ENCODE data around the gene CTDSP2.

The CTDSP2 gene

GRCh38 chr12:57813111-57813970 lies 33.2 kb downstream of the CTDSP2 start:
- no peak for DNase-seq

DNA sequence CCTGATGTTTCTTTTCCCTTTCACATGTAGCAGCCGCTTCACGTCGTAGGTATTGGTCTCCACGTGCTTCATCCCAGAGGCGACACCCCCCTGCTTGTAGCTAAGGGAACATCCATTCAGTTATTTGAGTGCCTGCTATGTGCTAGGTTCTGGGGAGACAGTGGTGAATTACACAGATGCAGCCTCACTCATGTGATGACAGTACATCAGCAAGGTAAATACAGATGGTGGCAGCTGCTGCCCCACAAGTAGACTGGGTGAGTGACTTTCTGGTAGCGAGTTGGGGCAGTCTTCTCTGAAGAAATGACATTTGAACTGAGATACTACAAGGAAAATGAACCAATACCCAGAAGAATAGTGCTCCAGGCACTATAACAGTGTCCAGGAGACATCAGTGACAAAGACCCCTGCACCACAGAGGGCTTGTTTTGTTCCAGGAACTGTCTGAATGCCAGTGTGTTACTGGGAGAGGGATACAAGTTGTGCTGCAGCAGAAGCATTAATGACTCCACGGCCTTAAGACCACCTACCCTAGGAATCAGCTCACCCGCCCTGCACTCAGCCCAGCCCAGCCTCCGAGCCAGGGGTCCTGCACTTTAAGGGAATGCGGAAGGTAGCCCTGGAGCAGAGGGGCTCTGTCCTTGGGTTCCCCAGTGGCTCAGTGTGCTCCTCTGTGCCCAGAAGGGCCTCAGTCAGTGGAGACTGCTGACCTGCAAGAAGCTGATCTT lies 35.3 kb downstream of the CTDSP2 start:
- DNase-seq, result no peak

DNA sequence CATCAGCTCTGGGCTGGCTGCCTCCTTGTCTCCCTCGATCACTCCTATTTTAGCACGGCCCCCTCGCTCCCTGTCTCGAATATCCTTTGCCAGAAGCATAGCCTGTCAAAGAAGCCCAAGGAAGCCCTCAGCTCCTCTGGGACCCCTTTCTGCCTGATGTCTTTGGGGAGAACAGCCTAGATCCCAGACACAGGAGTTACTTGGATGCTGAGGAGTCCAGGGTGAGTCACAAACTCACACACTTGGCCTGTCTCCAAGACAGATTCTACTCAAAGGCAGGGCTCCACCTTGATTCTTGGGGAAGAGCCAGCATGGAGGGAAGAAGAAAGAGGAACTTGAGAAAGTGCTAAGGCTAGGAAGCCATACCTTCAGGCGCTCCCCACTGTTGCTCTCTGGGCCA lies 36.1 kb downstream of the CTDSP2 start:
- DNase-seq, result no peak

DNA sequence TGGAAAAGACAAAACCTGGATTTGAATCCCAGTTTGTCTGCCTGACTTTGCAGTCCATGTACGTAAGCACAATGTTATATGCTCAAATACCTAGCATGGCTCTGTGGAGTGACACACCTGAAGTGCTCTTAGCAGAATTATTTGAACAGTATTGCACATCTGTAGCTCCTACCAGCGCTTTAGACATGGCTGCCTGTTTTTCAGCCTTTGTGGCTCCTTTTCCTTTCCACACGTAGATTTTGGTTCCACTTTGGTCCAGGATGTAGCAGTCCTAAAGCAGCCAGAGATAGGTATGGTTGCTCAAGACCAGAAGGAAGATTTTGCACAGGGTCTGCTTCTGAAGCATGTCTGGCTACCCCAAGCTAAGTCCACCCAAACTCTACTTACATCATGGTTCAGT lies 37.1 kb downstream of the CTDSP2 start:
- DNase-seq, result no peak

GRCh38 chr12:57808351-57808750 lies 38.2 kb downstream of the CTDSP2 start:
- DNase-seq, result no peak

GRCh38 chr12:57807285-57807684 lies 39.2 kb downstream of the CTDSP2 start:
- no peak for DNase-seq

GRCh38 chr12:57806677-57807076 lies 39.9 kb downstream of the CTDSP2 start:
- no peak for DNase-seq

DNA sequence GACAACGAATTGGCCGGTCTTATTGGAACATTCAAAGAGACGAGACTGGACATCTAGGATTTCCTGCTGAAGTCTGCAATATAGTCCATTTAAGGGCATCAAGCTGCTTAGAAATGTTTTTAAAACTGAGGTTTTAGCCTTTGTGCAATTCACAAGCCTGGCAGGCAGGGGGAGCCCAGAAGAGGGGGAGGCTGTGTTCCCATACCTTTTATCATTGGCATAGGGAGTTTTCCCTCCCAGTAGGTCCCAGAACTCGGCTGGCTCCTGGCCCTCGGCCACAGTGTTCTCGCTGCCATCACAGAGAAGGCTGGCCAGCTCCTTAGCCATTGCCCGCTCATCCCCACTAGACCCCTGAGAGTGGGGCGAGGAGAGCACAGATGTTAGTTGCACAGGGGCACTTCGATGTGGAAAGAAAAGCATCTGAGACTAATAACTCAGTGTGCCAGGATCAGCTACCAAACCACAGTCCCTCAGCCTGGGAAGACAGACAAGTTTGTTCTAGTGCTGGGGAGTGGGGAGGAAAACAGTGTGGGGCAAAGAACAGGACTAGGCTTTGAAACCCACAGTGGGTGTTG lies 43.1 kb downstream of the CTDSP2 start:
- DNase-seq, result peak; percentile 63 to 77

DNA sequence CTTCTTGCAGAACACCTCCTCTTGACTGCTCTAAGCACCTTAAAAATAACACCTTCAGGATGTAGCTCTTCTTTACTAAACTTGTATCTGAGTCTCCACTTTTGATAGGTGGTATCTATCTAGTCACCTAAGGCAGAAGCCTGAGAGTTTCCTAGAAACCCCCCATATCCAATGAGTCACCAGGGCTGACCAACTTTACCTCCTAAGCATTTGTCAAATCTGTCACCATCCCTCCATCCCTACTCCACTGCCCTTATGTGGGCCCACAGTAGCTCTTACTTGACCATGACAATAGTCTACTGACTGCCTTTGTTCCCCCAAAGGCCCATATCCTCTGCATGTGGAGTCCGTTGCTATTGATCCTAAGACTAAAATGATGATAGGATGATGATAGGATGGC lies 43.9 kb downstream of the CTDSP2 start:
- no peak for DNase-seq

- no peak for DNase-seq
Measured at GRCh38 chr12:57800965-57801364, 45.6 kb downstream of the CTDSP2 start.

DNA sequence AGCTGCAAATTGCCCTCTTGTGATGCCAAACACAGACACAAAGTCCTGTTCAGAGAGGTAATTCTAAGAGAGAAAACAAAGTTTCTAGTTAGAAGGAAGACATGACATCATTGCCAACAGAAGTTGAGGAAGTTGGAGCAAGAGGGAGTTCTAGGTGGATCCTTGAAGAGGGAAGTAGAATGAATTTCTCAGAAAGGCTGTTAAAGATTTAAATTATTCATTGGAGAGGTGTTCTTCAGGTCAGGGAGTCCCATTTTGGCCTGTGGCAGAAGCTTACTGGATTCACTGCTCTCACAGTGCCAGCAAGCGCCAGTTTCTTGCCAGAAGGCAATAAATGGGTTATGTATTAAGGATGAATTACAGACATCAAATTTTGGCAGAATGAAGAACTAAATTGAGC lies 48.6 kb downstream of the CTDSP2 start:
- DNase-seq, result no peak

DNA sequence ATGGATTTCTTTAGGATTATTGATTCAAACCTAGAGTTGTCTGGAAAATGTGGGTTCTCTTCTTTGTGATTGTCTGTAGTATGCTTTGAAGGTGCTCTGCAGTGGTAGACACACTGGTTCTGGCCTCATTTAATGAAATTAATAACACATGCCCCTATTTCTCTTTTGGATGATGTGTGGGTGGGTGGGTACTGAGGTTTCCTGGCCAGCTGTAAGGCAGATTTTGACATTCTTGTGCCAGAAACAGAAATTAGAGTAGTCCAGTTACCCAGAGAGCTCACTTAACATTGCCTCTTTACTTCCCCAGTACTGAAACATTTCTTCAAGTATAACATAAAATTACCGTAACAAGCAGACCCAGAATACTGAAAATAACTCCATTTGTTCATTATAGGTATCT lies 49.5 kb downstream of the CTDSP2 start:
- DNase-seq, result no peak

DNA sequence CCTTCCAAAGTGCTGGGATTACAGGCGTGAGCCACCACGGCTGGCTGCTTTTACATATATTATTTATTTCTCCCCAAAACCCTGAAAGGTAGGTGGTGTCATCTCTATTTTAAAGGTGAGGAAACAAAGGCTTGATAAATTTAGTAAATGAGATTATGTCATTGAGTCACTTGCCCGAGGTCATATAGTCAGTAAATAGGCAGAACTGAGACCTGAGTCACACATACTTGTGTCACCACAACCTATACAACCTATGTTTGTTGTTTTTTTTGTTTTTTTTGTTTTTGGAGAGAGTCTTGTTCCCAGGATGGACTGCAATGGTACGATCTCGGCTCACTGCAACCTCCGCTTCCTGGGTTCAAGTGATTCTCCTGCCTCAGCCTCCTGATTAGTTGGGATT lies 51.2 kb downstream of the CTDSP2 start:
- no peak for DNase-seq

- DNase-seq, result no peak
Measured at GRCh38 chr12:57793920-57794319, 52.6 kb downstream of the CTDSP2 start.

- DNase-seq, result no peak
Measured at GRCh38 chr12:57783861-57784260, 62.7 kb downstream of the CTDSP2 start.

DNA sequence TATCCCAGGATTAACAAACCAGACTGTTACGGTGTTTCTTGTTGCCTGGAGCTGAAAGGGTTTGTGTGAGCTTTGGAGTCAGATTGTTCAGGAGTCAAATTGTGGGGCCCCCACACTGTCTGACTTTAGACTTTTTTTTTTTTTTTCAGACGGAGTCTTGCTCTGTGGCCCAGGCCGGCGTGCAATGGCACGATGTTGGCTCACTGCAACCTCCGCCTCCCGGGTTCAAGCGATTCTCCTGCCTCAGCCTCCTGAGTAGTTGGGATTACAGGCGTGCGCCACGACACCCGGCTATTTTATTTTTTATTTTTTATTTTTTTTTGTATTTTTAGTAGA lies 63.1 kb downstream of the CTDSP2 start:
- no peak for DNase-seq

DNA sequence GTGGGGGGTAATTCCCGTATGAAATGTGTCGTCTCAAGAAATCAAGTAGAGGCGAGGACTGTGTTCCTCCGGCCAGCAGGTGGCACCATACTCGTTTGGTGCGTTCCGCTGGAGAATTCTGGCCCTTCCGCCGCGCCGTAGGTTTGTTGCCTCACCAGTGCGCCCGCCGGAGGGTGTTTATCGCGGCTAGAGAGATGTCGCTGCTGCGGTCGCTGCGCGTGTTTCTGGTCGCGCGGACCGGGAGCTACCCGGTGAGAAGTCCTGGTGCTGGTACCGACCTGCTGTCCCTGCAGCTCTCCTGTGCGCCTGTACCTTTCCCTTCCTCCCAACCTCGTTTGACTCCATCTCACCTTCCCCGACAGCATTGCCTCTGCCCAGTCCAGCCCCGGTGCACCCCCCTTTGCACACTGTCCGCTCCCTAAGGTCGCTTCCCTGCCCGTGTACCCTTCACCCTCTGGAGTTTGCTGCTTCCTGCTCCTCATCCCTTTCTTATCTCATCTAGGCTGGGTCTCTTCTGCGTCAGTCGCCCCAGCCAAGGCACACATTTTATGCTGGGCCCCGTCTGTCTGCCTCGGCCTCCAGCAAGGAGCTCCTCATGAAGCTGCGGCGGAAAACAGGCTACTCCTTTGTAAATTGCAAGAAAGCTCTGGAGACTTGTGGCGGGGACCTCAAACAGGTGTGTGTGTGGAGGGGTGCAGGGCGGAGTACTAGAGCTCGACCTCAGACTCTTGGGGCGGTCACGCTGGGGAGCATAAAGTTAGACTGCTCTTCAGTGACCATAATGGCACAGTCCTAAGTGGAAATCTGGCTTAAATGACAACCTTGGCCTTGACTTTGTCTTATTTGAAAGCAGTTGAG lies 63.7 kb downstream of the CTDSP2 start, which contains the start of gene TSFM:
TSFM (plus strand) TSS at position 180 of the 858 bp plus-strand sequence; CDS start at position 195, 15 bp downstream.
- peak; percentile 89 to 93 for DNase-seq

- no peak for DNase-seq
Measured at GRCh38 chr12:57782243-57782607, 64.3 kb downstream of the CTDSP2 start.

GRCh38 chr12:57781801-57782200 lies 64.7 kb downstream of the CTDSP2 start:
- DNase-seq, result no peak

DNA sequence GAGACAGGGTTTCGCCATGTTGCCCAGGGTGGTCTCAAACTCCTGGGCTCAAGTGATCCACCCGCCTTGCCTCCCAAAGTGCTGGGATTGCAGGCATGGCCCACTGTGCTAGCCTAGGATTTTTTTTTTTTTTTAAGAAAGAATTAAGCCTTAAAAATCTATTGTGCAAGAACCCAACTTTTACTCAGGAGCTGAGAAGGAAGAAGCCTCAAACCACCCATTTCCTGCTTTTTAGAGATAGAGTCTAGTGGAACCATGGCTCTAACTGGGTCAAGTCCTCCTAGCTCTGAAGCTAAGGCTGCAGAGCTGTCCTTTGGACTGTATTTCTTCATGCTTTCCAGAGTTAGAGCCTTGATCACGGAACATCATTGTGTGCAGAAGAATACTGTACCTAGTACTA lies 65.3 kb downstream of the CTDSP2 start:
- no peak for DNase-seq

GRCh38 chr12:57780284-57780897 lies 66.1 kb downstream of the CTDSP2 start:
- DNase-seq, result no peak

DNA sequence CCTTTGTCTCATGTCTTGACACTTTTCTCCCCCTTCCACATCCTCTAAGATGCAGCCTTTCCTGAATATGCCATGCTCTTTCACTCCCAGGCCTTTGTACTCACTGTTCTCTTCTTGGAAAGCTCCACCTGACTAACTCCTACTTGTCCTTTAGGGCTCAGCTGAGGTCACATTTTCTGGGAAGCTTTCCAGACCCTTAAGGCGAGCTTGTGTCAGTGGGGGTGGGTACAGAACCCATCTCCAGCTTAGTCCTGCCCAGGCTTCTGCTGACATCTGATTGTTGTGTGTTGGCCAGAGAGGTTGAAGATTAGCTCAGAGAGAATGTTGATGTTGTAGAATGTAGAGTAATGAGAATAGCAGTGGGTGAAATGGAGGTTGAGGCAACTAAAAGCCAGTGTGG lies 66.8 kb downstream of the CTDSP2 start:
- no peak for DNase-seq

DNA sequence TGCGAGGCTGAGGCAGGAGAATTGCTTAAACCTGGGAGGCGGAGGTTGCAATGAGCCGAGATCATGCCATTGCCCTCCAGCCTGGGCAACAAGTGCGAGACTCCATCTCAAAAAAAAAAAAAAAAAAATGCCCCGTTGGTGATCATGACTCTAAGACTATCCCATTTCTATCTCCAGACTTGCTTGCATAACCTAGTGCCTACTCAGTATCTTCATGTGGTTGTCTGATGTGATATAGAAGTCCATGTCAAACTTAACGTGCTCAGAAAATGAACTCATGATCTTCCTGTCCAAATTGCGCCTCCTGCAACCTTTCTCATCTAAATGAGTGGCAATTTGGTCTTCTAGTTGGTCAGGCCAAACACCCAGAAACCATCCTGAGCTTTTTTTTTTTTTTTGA lies 68.6 kb downstream of the CTDSP2 start:
- DNase-seq, result no peak

Data from NCI-H446 (cell line).